Skeletal muscle satellite cell (primary cell): ENCODE measurements around the gene ZNF526.

Experiments used
- H3K27me3 ChIP-seq: 2 replicates; pipeline ENCODE4 v1.7.0; 2013; ENCODE audit warnings: low read length; ENCODE audit not compliant: control insufficient read depth, insufficient read depth
- H3K36me3 ChIP-seq: 2 replicates; pipeline ENCODE4 v1.7.0; 2013; ENCODE audit warnings: mild to moderate bottlenecking, control low read depth, low read length; ENCODE audit not compliant: insufficient read depth
- H3K4me1 ChIP-seq: 2 replicates; pipeline ENCODE4 v1.7.0; 2013; ENCODE audit warnings: low read length; ENCODE audit not compliant: control insufficient read depth, insufficient read depth
- H3K4me2 ChIP-seq: 2 replicates; pipeline ENCODE4 v1.7.0; 2013; ENCODE audit warnings: mild to moderate bottlenecking, low read length
- H3K4me3 ChIP-seq: 2 replicates; pipeline ENCODE4 v1.7.0; 2013; ENCODE audit warnings: low read length
- H3K9ac ChIP-seq: 2 replicates; pipeline ENCODE4 v1.7.0; 2013; ENCODE audit warnings: mild to moderate bottlenecking, low read depth, low read length, moderate library complexity
- H3K9me3 ChIP-seq: replicated peaks from 2 replicates; pipeline ENCODE4 v1.7.0; 2013; ENCODE audit warnings: mild to moderate bottlenecking, control low read depth, low read length

The ZNF526 gene

GRCh38 chr19:42244347-42245220, 24.5 kb downstream of the ZNF526 start:
- Histone ChIP-seq H3K9ac (peak overlapping the region; percentile 73), H3K36me3 (peaks cover 22% of the 10 kb centered on the region), H3K9me3 (no peaks in the 10 kb centered on the region), H3K4me3 (peak overlapping the region; percentile 85), H3K4me1 (peaks cover 34% of the 10 kb centered on the region), H3K27me3 (no peaks in the 10 kb centered on the region), H3K4me2 (peak overlapping the region; percentile 88)

DNA sequence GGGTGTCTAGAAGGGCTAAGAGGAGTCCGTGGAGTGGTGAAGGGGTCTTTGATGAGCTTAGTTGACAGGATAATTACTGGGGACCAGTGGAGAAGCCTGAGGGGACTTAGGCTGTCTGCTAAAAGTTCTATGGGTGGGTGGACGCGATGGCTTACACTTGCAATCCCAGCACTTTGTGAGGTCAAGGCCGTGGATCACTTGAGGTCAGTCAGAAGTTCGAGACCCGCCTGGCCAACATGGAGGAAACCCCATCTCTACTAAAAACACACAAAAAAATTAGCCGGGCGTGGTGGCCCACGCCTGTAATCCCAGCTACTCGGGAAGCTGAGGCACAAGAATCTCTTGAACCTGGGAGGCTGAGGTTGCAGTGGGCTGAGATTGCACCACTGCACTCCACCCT, 25.1 kb downstream of the ZNF526 start:
- Histone ChIP-seq H3K4me3 (peak overlapping the region; percentile 85), H3K4me1 (peaks cover 35% of the 10 kb centered on the region)

DNA sequence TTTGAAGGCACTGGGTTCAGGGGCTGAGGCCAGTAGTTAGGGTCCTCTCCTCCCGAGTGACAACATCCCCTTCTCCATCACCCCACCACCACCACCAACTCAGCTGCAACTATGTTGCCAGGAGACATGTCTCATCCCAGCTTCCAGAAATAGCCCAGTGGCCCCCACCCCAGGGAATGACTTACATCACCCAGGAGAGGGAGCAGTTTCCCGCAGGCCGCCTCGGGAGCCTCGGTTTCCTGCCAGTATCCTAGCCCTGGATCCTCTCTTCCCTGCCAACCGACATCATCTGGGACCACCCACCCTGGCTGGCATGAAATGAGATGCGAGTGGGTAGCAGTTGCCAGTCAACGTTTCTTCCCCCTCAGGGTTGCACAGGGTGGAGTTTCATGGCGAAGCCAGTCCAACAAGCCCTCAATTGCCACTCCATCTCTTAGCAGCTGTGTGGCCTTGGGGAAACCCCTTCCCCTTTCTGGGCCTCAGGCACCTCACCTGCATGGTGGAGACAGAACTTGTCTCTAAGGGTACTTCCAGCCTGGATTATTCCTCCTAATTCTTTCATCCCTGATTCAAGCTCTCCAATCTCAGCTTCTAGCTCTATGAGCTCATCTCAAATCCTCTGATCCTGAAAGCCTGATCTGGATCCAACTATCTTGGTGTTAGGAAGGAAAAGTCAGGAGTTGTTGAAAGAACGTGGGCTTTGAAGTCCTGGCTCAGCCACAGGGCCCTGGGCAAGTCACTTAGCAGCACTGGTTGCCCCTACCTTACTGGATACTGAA, 26.2 kb downstream of the ZNF526 start:
- Histone ChIP-seq H3K9ac (peak overlapping the region; percentile 27), H3K4me3 (no peak overlapping the region), H3K9me3 (no peaks in the 10 kb centered on the region), H3K36me3 (peaks cover 24% of the 10 kb centered on the region), H3K27me3 (no peaks in the 10 kb centered on the region), H3K4me2 (no peak overlapping the region), H3K4me1 (peaks cover 36% of the 10 kb centered on the region)

More for the DNA sequence above, 25.1 kb downstream of the ZNF526 start:
- Histone ChIP-seq H3K27me3 (no peaks in the 10 kb centered on the region), H3K9ac (peak overlapping the region; percentile 21), H3K9me3 (no peaks in the 10 kb centered on the region), H3K4me2 (peak overlapping the region; percentile 88), H3K36me3 (peaks cover 22% of the 10 kb centered on the region)

GRCh38 chr19:42246922-42247639, 27.0 kb downstream of the ZNF526 start:
- H3K4me3 ChIP-seq, result no peak overlapping the region
- H3K27me3 ChIP-seq, result no peaks in the 10 kb centered on the region
- no peak overlapping the region for H3K4me2 ChIP-seq
- peaks cover 24% of the 10 kb centered on the region for H3K36me3 ChIP-seq
- H3K4me1 ChIP-seq, result peaks cover 42% of the 10 kb centered on the region
- H3K9me3 ChIP-seq, result no peaks in the 10 kb centered on the region
- H3K9ac ChIP-seq, result no peak overlapping the region

DNA sequence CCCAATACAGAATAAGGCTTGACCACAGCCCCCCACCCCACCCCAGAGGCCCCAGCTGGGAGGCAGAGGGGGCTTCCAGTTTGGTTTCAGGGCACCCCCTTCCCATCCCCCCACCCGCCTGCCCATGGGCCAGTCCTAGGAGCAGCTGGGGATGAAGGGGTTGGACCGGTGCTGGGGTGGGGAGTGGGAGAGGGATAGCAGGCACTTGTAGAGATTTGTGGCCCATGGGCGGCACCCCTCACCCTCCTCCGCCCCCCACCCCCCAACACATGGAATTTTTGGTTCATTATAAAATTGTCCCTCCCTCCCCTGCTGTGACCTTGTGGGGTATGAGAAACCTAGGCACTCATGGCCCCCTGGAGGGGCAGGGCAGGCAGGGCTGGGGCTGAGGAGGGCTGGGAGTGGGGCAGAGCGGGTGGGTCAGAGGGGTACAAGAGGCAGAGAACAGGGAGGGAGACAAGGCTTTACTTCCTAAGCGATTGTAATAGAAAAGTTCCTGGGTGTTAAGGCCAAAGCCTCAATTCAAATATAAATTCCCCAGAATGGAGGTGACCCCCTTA, 27.6 kb downstream of the ZNF526 start:
- H3K4me2 ChIP-seq, result no peak overlapping the region
- H3K4me3 ChIP-seq, result no peak overlapping the region
- H3K9me3 ChIP-seq, result no peaks in the 10 kb centered on the region
- H3K36me3 ChIP-seq, result peaks cover 24% of the 10 kb centered on the region
- no peak overlapping the region for H3K9ac ChIP-seq
- H3K4me1 ChIP-seq, result peaks cover 48% of the 10 kb centered on the region
- H3K27me3 ChIP-seq, result no peaks in the 10 kb centered on the region

- Histone ChIP-seq H3K9ac (no peak overlapping the region), H3K4me1 (peaks cover 52% of the 10 kb centered on the region), H3K9me3 (no peaks in the 10 kb centered on the region), H3K36me3 (peaks cover 24% of the 10 kb centered on the region), H3K4me2 (no peak overlapping the region), H3K4me3 (no peak overlapping the region), H3K27me3 (no peaks in the 10 kb centered on the region)
These were observed 28.4 kb downstream of the ZNF526 start for GRCh38 chr19:42248270-42249148.

GRCh38 chr19:42249149-42249750, 29.1 kb downstream of the ZNF526 start:
- Histone ChIP-seq H3K4me1 (peaks cover 47% of the 10 kb centered on the region), H3K9ac (no peak overlapping the region), H3K36me3 (peaks cover 24% of the 10 kb centered on the region), H3K4me3 (no peak overlapping the region), H3K4me2 (no peak overlapping the region), H3K9me3 (no peaks in the 10 kb centered on the region), H3K27me3 (no peaks in the 10 kb centered on the region)

DNA sequence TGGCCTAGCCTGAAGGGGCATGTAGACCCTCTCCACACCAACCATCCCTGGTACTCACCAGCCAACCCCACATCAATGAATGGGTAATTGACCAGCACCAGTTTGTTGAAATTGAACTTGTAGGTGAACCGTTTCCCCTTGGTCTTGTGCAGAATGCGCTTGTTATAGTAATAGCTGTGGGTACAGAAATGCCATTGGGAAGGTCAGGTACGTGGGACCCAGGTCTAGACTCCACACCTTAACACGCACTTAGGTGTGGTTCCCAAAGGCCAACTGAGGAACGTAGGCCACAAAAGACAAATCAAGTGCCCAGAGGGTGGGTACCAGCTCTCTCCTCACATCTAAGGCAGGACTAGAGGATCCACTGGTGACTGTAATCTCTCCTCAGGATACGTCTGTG, 29.7 kb downstream of the ZNF526 start:
- Histone ChIP-seq H3K4me2 (no peak overlapping the region), H3K4me3 (no peak overlapping the region), H3K4me1 (peaks cover 47% of the 10 kb centered on the region), H3K9me3 (no peaks in the 10 kb centered on the region), H3K36me3 (peaks cover 24% of the 10 kb centered on the region), H3K27me3 (no peaks in the 10 kb centered on the region), H3K9ac (no peak overlapping the region)

DNA sequence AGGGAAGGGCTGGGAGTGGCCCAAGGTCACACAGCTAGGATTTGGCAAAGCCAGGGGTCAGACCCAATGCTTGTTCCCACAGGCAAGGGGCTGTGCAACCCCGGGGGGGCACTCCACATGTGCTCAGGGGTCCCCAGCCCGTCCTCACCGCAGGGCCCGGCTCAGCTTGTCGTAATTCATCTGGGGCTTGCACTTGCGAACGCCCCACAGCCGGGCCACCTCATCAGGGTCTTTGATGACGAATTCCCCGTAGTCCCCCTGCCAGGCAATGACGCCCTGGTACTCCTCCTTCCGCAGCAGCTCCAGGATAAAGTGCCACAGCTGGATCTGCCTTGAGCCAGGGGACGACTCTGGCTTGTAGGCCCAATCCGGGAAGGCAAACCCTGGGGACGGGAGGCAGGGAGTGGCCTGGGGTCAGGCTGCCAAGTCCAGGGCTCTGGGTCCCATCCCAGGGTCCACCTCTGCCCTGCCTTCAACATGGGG, 30.1 kb downstream of the ZNF526 start:
- Histone ChIP-seq H3K36me3 (peaks cover 24% of the 10 kb centered on the region), H3K27me3 (no peaks in the 10 kb centered on the region), H3K4me1 (peaks cover 42% of the 10 kb centered on the region), H3K9me3 (no peaks in the 10 kb centered on the region), H3K4me3 (peak overlapping the region; percentile 63), H3K9ac (peak overlapping the region; percentile 63), H3K4me2 (peak overlapping the region; percentile 85)
